PC-9 (cell line): ENCODE measurements around the gene MARCHF2. TPM values are rescaled to one million over a fixed set of nuclear protein-coding genes. Genes with fewer than 3 reads are reported as not detected.

Experiments
- BruUV-seq: library from RNA; stranded (reverse); fragments of 400-500 nt; replicated peaks from 2 replicates; lab custom pipeline; 2021; lab: Mats Ljungman, UMichigan
- CTCF ChIA-PET: fragments of 300-600 bp; sonication (Branson Sonifier 250); formaldehyde crosslinking; loops from one replicate; lab custom pipeline; 2022; ENCODE audit warnings: antibody characterized with exemption; lab: Charles Lee
- POLR2A ChIA-PET: fragments of 300-600 bp; sonication (Branson Sonifier 250); formaldehyde crosslinking; loops from one replicate; lab custom pipeline; 2022; ENCODE audit warnings: antibody characterized with exemption; ENCODE audit not compliant: unreplicated experiment; lab: Charles Lee
- DNase-seq, 2 experiments: peaks; one replicate each; pipeline versions ENCODE4 v3.0.0 to v3.0.0-alpha.2; 2015 to 2022; ENCODE audit warnings: mixed read lengths in 1 of 2
- H2AFZ ChIP-seq: fragments of 200-600 bp; sonication (generic); 2 replicates; pipeline ENCODE4 v1.8.1; 2017; ENCODE audit warnings: antibody characterized with exemption
- H3F3A ChIP-seq: fragments of 200-600 bp; sonication (generic); 2 replicates; pipeline ENCODE4 v1.8.1; 2017; ENCODE audit warnings: antibody characterized with exemption, mild to moderate bottlenecking, low read depth; ENCODE audit not compliant: insufficient read depth
- H3K27ac ChIP-seq: fragments of 200-600 bp; sonication (generic); 2 replicates; pipeline ENCODE4 v1.6.1; 2016; ENCODE audit warnings: mixed run types
- H3K27me3 ChIP-seq: fragments of 200-600 bp; sonication (generic); 2 replicates; pipeline ENCODE4 v1.6.1; 2016; ENCODE audit warnings: low read depth, mixed run types; ENCODE audit not compliant: insufficient read depth
- H3K36me3 ChIP-seq: fragments of 200-600 bp; sonication (generic); 2 replicates; pipeline ENCODE4 v1.6.1; 2016; ENCODE audit warnings: low read depth, mixed run types
- H3K4me1 ChIP-seq: fragments of 200-600 bp; sonication (generic); replicated peaks from 2 replicates; pipeline ENCODE4 v1.6.1; 2016; ENCODE audit warnings: mixed run types; ENCODE audit not compliant: insufficient read depth
- H3K4me2 ChIP-seq: fragments of 200-600 bp; sonication (generic); 2 replicates; pipeline ENCODE4 v1.6.1; 2017; ENCODE audit warnings: mixed run types
- H3K4me3 ChIP-seq: fragments of 200-600 bp; sonication (generic); 2 replicates; pipeline ENCODE4 v1.6.1; 2016; ENCODE audit warnings: mixed run types
- H3K79me2 ChIP-seq: fragments of 200-600 bp; sonication (generic); 2 replicates; pipeline ENCODE4 v1.6.1; 2017; ENCODE audit warnings: low read depth, mixed run types
- H3K9me2 ChIP-seq: fragments of 200-600 bp; sonication (generic); 2 replicates; pipeline ENCODE4 v1.8.1; 2017; ENCODE audit warnings: mild to moderate bottlenecking; ENCODE audit not compliant: insufficient read depth
- H3K9me3 ChIP-seq: fragments of 200-600 bp; sonication (generic); 2 replicates; pipeline ENCODE4 v1.8.1; 2016; ENCODE audit warnings: low read depth; ENCODE audit not compliant: insufficient read depth
- H4K20me1 ChIP-seq: fragments of 200-600 bp; sonication (generic); 2 replicates; pipeline ENCODE4 v1.8.1; 2017; ENCODE audit not compliant: insufficient read depth
- EZH2 ChIP-seq: fragments of 200-600 bp; sonication (generic); IDR thresholded peaks from 2 replicates; pipeline ENCODE4 v1.8.0; 2017; ENCODE audit warnings: antibody characterized with exemption, low read depth
- intact Hi-C: fragments of 100-400 bp; cut with micrococcal nuclease; formaldehyde crosslinking; loops from one replicate; pipeline ENCODE4 v1.10.0; 2022; ENCODE audit not compliant: unreplicated experiment
- total RNA-seq: library from RNA; stranded (reverse); gene quantifications from 2 replicates; pipeline ENCODE4 v1.2.3, GENCODE V29; 2021
- TF ChIP-seq, protein P1 (sequence below): fragments of 200-600 bp; sonication (generic); conservative IDR thresholded peaks from 2 replicates; pipeline ENCODE4 v1.6.1; 2017; ENCODE audit warnings: mixed run types, antibody characterized with exemption, mild to moderate bottlenecking, moderate library complexity

Gene MARCHF2
- total RNA-seq, 1 experiment from 2014 or later = 16.6 TPM

GRCh38 chr19:8473648-8474476 is 60.8 kb downstream of the MARCHF2 start:
- no peaks in the 10 kb centered on the region for H3K9me3 ChIP-seq
- no peaks in the 10 kb centered on the region for H3K4me1 ChIP-seq
- no TSS peak for BruUV-seq
- intact Hi-C loops = no loop called here
- H3K9me2 ChIP-seq = no peaks in the 10 kb centered on the region
- no peak for DNase-seq
- no peak overlapping the region for H2AFZ ChIP-seq
- CTCF ChIA-PET = interaction anchor here (0.5 kb wide), 1 partner anchor 262 kb away, joined by 3 read pairs; no protein-coding TSS in a partner anchor
- no peak overlapping the region for H3K4me2 ChIP-seq
- H3K4me3 ChIP-seq = no peak overlapping the region
- POLR2A ChIA-PET = no interaction called here
- peaks cover 53% of the 10 kb centered on the region; the same call in 1 of the 2 replicates for H3K79me2 ChIP-seq
- peaks cover 49% of the 10 kb centered on the region; the same call in 1 of the 2 replicates for H3F3A ChIP-seq
- TF ChIP-seq, protein P1, sequence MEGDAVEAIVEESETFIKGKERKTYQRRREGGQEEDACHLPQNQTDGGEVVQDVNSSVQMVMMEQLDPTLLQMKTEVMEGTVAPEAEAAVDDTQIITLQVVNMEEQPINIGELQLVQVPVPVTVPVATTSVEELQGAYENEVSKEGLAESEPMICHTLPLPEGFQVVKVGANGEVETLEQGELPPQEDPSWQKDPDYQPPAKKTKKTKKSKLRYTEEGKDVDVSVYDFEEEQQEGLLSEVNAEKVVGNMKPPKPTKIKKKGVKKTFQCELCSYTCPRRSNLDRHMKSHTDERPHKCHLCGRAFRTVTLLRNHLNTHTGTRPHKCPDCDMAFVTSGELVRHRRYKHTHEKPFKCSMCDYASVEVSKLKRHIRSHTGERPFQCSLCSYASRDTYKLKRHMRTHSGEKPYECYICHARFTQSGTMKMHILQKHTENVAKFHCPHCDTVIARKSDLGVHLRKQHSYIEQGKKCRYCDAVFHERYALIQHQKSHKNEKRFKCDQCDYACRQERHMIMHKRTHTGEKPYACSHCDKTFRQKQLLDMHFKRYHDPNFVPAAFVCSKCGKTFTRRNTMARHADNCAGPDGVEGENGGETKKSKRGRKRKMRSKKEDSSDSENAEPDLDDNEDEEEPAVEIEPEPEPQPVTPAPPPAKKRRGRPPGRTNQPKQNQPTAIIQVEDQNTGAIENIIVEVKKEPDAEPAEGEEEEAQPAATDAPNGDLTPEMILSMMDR = no peak
- TF ChIP-seq EZH2 = no peak
- H4K20me1 ChIP-seq = peaks cover 89% of the 10 kb centered on the region
- H3K27ac ChIP-seq = no peak overlapping the region
- no peaks in the 10 kb centered on the region for H3K27me3 ChIP-seq
- H3K36me3 ChIP-seq = peaks cover 63% of the 10 kb centered on the region

GRCh38 chr19:8475005-8475404 is 61.9 kb downstream of the MARCHF2 start:
- Histone ChIP-seq H3K9me3 (no peaks in the 10 kb centered on the region), H3K4me3 (no peak overlapping the region), H3K36me3 (peaks cover 58% of the 10 kb centered on the region), H3K79me2 (peaks cover 56% of the 10 kb centered on the region), H4K20me1 (peaks cover 84% of the 10 kb centered on the region), H3K27ac (no peak overlapping the region), H3K9me2 (no peaks in the 10 kb centered on the region), H3K4me1 (peaks cover under 1% of the 10 kb centered on the region), H3K4me2 (no peak overlapping the region), H3K27me3 (no peaks in the 10 kb centered on the region), H3F3A (peaks cover 53% of the 10 kb centered on the region), H2AFZ (no peak overlapping the region)
- BruUV-seq = no TSS peak
- ChIA-PET CTCF (interaction anchor here (0.6 kb wide), 1 partner anchor 62 kb away, joined by 4 read pairs; the partner anchor contains the start of gene MARCHF2), POLR2A (no interaction called here)
- intact Hi-C loops = no loop called here
- TF ChIP-seq, protein P1 = no peak
- no peak for TF ChIP-seq EZH2
- DNase-seq = no peak

GRCh38 chr19:8476524-8476923 is 63.4 kb downstream of the MARCHF2 start:
- Histone ChIP-seq H3K4me1 (peaks cover 16% of the 10 kb centered on the region), H3K27ac (no peak overlapping the region), H3K36me3 (peaks cover 52% of the 10 kb centered on the region), H3K9me2 (no peaks in the 10 kb centered on the region), H3K79me2 (peaks cover 66% of the 10 kb centered on the region), H2AFZ (no peak overlapping the region), H3K4me2 (no peak overlapping the region), H3K27me3 (no peaks in the 10 kb centered on the region), H3K4me3 (no peak overlapping the region), H3K9me3 (no peaks in the 10 kb centered on the region), H4K20me1 (peaks cover 87% of the 10 kb centered on the region), H3F3A (peaks cover 55% of the 10 kb centered on the region)
- BruUV-seq = no TSS peak
- intact Hi-C loops = no loop called here
- TF ChIP-seq, protein P1 = no peak
- no peak for TF ChIP-seq EZH2
- DNase-seq = no peak
- ChIA-PET POLR2A (no interaction called here), CTCF (no interaction called here)
